SK-N-SH treated with all-trans-retinoic acid at 6 μM for 48 hours (cell line): ENCODE data around the gene NID1.

ENCODE experiments used
- ARNTL ChIP-seq: fragments of 450-650 bp; formaldehyde crosslinking; IDR thresholded peaks from 2 replicates; pipeline ENCODE4 v1.5.0; 2020; ENCODE audit warnings: low read depth, mild to moderate bottlenecking, moderate library complexity, borderline replicate concordance
- ESRRG ChIP-seq: fragments of 250-450 bp; sonication (Bioruptor Pico); IDR thresholded peaks from 2 replicates; pipeline ENCODE4 v1.6.1; 2021; ENCODE audit warnings: mild to moderate bottlenecking
- TOX ChIP-seq: fragments of 250-450 bp; sonication (Bioruptor Pico); IDR thresholded peaks from 2 replicates; pipeline ENCODE4 v1.8.0; 2021; ENCODE audit warnings: mild to moderate bottlenecking, moderate library complexity, borderline replicate concordance
- ZFP3 ChIP-seq: fragments of 250-450 bp; sonication (Bioruptor Pico); IDR thresholded peaks from 2 replicates; pipeline ENCODE4 v1.5.0; 2020; ENCODE audit warnings: mild to moderate bottlenecking, moderate library complexity
- TF ChIP-seq, protein P1 (sequence below): fragments of 250-450 bp; sonication (Bioruptor Pico); IDR thresholded peaks from 2 replicates; pipeline ENCODE4 v1.8.0; 2020; ENCODE audit warnings: mild to moderate bottlenecking, moderate library complexity, borderline replicate concordance
- TF ChIP-seq, protein P2 (sequence below): fragments of 250-450 bp; sonication (Bioruptor Pico); IDR thresholded peaks from 2 replicates; pipeline ENCODE4 v1.5.0; 2020; ENCODE audit warnings: mild to moderate bottlenecking, moderate library complexity

DNA sequence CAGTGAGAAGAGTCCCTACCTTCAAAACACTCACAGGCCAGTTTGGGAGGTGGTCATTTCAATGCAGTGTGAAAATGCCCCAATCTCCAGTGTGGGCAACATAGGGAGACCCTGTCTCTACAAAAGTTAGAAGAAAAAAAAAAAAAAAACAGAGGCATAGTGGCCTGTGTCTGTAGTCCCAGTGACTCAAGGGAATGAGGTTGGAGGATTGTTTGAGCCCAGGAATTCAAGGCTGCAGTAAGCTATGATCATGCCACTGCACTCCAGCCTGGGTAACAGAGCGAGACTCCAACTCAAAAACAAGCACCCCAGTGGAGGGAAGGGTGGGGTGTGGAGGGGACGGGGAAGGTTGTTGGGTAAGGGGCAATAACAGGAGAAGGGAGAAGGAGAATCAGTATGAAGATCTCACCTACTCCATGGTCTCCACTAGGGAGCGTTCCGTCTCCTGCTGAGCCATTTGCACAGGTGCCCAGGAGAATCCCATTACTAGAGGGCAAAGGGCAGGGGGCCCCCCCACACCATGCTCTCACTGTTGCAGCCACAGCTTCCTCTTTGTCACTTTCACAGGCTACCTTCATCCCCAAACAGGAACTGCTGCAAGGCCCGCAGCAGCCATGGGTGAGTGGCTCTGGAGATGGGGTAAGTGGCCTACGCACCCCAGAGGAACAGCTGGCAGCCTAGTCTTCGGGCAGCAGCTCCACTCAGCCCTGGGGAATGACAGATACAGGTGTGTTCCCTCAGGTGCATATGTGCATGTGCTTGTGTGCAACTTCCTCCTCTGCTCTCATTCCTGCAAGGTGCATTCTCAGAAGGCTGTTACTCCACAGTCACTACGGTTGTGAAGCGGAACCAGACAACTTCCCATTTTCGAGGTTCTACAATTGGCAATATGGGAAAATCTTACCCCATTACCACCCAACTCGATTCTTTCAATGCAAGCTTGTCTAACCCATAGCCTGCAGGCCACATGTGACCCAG, 110.3 kb downstream of the NID1 start:
- TF ChIP-seq, protein P1, sequence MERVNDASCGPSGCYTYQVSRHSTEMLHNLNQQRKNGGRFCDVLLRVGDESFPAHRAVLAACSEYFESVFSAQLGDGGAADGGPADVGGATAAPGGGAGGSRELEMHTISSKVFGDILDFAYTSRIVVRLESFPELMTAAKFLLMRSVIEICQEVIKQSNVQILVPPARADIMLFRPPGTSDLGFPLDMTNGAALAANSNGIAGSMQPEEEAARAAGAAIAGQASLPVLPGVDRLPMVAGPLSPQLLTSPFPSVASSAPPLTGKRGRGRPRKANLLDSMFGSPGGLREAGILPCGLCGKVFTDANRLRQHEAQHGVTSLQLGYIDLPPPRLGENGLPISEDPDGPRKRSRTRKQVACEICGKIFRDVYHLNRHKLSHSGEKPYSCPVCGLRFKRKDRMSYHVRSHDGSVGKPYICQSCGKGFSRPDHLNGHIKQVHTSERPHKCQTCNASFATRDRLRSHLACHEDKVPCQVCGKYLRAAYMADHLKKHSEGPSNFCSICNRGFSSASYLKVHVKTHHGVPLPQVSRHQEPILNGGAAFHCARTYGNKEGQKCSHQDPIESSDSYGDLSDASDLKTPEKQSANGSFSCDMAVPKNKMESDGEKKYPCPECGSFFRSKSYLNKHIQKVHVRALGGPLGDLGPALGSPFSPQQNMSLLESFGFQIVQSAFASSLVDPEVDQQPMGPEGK (CRISPR knock-in tag), result no peak
- TF ChIP-seq ZFP3 (CRISPR knock-in tag) (no peak), TOX (CRISPR knock-in tag) (no peak), ESRRG (no peak), ARNTL (no peak)
- TF ChIP-seq, protein P2, sequence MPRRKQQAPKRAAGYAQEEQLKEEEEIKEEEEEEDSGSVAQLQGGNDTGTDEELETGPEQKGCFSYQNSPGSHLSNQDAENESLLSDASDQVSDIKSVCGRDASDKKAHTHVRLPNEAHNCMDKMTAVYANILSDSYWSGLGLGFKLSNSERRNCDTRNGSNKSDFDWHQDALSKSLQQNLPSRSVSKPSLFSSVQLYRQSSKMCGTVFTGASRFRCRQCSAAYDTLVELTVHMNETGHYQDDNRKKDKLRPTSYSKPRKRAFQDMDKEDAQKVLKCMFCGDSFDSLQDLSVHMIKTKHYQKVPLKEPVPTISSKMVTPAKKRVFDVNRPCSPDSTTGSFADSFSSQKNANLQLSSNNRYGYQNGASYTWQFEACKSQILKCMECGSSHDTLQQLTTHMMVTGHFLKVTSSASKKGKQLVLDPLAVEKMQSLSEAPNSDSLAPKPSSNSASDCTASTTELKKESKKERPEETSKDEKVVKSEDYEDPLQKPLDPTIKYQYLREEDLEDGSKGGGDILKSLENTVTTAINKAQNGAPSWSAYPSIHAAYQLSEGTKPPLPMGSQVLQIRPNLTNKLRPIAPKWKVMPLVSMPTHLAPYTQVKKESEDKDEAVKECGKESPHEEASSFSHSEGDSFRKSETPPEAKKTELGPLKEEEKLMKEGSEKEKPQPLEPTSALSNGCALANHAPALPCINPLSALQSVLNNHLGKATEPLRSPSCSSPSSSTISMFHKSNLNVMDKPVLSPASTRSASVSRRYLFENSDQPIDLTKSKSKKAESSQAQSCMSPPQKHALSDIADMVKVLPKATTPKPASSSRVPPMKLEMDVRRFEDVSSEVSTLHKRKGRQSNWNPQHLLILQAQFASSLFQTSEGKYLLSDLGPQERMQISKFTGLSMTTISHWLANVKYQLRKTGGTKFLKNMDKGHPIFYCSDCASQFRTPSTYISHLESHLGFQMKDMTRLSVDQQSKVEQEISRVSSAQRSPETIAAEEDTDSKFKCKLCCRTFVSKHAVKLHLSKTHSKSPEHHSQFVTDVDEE (CRISPR knock-in tag), result no peak
